ENCODE measurements around the gene VRK2.

- TF ChIP-seq POLR2AphosphoS5 (IDR thresholded peaks at IDR 0.05; ENCODE audit: insufficient read depth in 1 of 2, low read depth in 1 of 2): no peak
- TF ChIP-seq, protein P1, sequence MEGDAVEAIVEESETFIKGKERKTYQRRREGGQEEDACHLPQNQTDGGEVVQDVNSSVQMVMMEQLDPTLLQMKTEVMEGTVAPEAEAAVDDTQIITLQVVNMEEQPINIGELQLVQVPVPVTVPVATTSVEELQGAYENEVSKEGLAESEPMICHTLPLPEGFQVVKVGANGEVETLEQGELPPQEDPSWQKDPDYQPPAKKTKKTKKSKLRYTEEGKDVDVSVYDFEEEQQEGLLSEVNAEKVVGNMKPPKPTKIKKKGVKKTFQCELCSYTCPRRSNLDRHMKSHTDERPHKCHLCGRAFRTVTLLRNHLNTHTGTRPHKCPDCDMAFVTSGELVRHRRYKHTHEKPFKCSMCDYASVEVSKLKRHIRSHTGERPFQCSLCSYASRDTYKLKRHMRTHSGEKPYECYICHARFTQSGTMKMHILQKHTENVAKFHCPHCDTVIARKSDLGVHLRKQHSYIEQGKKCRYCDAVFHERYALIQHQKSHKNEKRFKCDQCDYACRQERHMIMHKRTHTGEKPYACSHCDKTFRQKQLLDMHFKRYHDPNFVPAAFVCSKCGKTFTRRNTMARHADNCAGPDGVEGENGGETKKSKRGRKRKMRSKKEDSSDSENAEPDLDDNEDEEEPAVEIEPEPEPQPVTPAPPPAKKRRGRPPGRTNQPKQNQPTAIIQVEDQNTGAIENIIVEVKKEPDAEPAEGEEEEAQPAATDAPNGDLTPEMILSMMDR (IDR thresholded peaks at IDR 0.05): no peak
Observed at GRCh38 chr2:58120626-58121229, 74.1 kb downstream of the VRK2 start.
